K562 (cell line): ENCODE results near the gene ASS1. TPM values are rescaled to one million over a fixed set of nuclear protein-coding genes. Genes with fewer than 3 reads are reported as not detected.

Source experiments
- ATAC-seq: fragments of 200-7000 bp; cut with Tn5 transposase; 3 replicates; pipeline ENCODE4 v1.9.1; 2020; ENCODE audit warnings: moderate library complexity
- BruUV-seq: library from RNA; stranded (reverse); fragments of 400-500 nt; replicated peaks from 2 replicates; lab custom pipeline; 2021; lab: Mats Ljungman, UMichigan
- CTCF ChIA-PET: fragments of 300-600 bp; formaldehyde crosslinking; extraction: SDS; loops from one replicate; lab custom pipeline; 2021; ENCODE audit warnings: low intra/inter-chr PET ratio; lab: Yijun Ruan, JAX
- POLR2A ChIA-PET: fragments of 300-600, 350-650 bp; sonication (Branson Sonifier 250); formaldehyde crosslinking; extraction: SDS; loops from one replicate; lab custom pipeline; 2021; ENCODE audit warnings: antibody characterized with exemption, inconsistent platforms; lab: Yijun Ruan, JAX
- DNase-seq, 4 experiments: peaks; one replicate each; pipeline versions ENCODE4 v3.0.0 to v3.0.0-alpha.2; 2011 to 2018; ENCODE audit warnings: low spot score in 3 of 4, mixed read lengths in 3 of 4; ENCODE audit errors: extremely low read depth in 1 of 4
- FAIRE-seq: peaks from 2 replicates; lab custom pipeline; 2011; peaks lifted over from hg19 to GRCh38; lab: Jason Lieb, UNC
- H2AFZ ChIP-seq: 2 replicates; pipeline ENCODE4 v1.6.0; 2011; ENCODE audit warnings: low read depth, low read length, control low read depth, inconsistent platforms
- H3K27ac ChIP-seq: fragments of 200-600 bp; 3 replicates; pipeline ENCODE4 v1.8.0; 2011; ENCODE audit warnings: low read depth, mild to moderate bottlenecking, control low read depth, inconsistent platforms, low read length, moderate library complexity, mixed read lengths; ENCODE audit errors: extremely low read depth
- H3K27me3 ChIP-seq, 2 experiments: fragments of 300-600 bp in 1 of 2; 2 replicates in 1 of 2; 3 replicates in 1 of 2; pipeline versions ENCODE4 v1.6.0 to v1.8.0; 2011; ENCODE audit warnings: inconsistent platforms in 2 of 2, low read length in 2 of 2, mild to moderate bottlenecking in 1 of 2, mixed read lengths in 1 of 2, moderate library complexity in 1 of 2; ENCODE audit not compliant: control insufficient read depth in 2 of 2, insufficient read depth in 2 of 2
- H3K36me3 ChIP-seq: fragments of 300-600 bp; 3 replicates; pipeline ENCODE4 v1.8.0; 2011; ENCODE audit warnings: mild to moderate bottlenecking, low read length, inconsistent platforms; ENCODE audit not compliant: control insufficient read depth, insufficient read depth
- H3K4me1 ChIP-seq, 2 experiments: fragments of 200-600 bp in 1 of 2; replicated peaks in 1 of 2; 2 replicates in 1 of 2; 3 replicates in 1 of 2; pipeline versions ENCODE4 v1.5.1 to v1.8.0; 2011; ENCODE audit warnings: inconsistent platforms in 2 of 2, low read length in 2 of 2, mild to moderate bottlenecking in 1 of 2, mixed read lengths in 1 of 2, moderate library complexity in 1 of 2; ENCODE audit not compliant: control insufficient read depth in 2 of 2, insufficient read depth in 2 of 2
- H3K4me2 ChIP-seq: 2 replicates; pipeline ENCODE4 v1.6.1; 2011; ENCODE audit warnings: low read length, control low read depth, inconsistent platforms, mixed read lengths; ENCODE audit not compliant: insufficient read depth
- H3K4me3 ChIP-seq: fragments of 200-600 bp; sonication (generic), shearing (Covaris generic); 2 replicates; pipeline ENCODE4 v1.5.1; 2016; ENCODE audit warnings: control low read depth, inconsistent platforms
- H3K79me2 ChIP-seq: fragments of 200-600 bp; 3 replicates; pipeline ENCODE4 v1.8.0; 2011; ENCODE audit warnings: low read length, inconsistent platforms; ENCODE audit not compliant: control insufficient read depth, insufficient read depth
- H3K9ac ChIP-seq, 2 experiments: 2 replicates each; pipeline versions ENCODE4 v1.6.0 to v1.6.1; 2011; ENCODE audit warnings: low read depth in 2 of 2, low read length in 2 of 2, control low read depth in 1 of 2, inconsistent platforms in 1 of 2, mild to moderate bottlenecking in 1 of 2, mixed read lengths in 1 of 2; ENCODE audit not compliant: insufficient read depth in 1 of 2
- H3K9me1 ChIP-seq: one replicate; pipeline ENCODE4 v1.6.0; 2011; ENCODE audit warnings: inconsistent platforms, mild to moderate bottlenecking, low read length, moderate library complexity; ENCODE audit not compliant: control insufficient read depth, insufficient read depth
- H3K9me3 ChIP-seq: replicated peaks from 2 replicates; pipeline ENCODE4 v1.5.1; 2011; ENCODE audit warnings: low read depth, low read length, inconsistent platforms; ENCODE audit not compliant: control insufficient read depth, insufficient read depth
- H4K20me1 ChIP-seq: replicated peaks from 2 replicates; pipeline ENCODE4 v1.6.1; 2011; ENCODE audit warnings: low read length, inconsistent platforms, mixed read lengths; ENCODE audit not compliant: control insufficient read depth, insufficient read depth
- ARID1B ChIP-seq: fragments of 450-650 bp; IDR thresholded peaks from 2 replicates; pipeline ENCODE4 v1.6.1; 2016; ENCODE audit warnings: antibody characterized with exemption, mild to moderate bottlenecking, inconsistent platforms
- DPF2 ChIP-seq: fragments of 450-650 bp; IDR thresholded peaks from 2 replicates; pipeline ENCODE4 v1.6.1; 2016
- ESRRB ChIP-seq: fragments of 250-450 bp; sonication (Bioruptor Pico); IDR thresholded peaks from 2 replicates; pipeline ENCODE4 v1.5.0; 2020; ENCODE audit warnings: mild to moderate bottlenecking, moderate library complexity, borderline replicate concordance
- FIP1L1 ChIP-seq: fragments of 200-400 bp; formaldehyde crosslinking; IDR thresholded peaks from 2 replicates; pipeline ENCODE4 v1.6.1; 2018; ENCODE audit warnings: mild to moderate bottlenecking, low read depth, low read length; ENCODE audit not compliant: poor library complexity, severe bottlenecking
- FUS ChIP-seq: fragments of 200-400 bp; formaldehyde crosslinking; optimal IDR thresholded peaks from 2 replicates; pipeline ENCODE3; 2017; ENCODE audit warnings: low read depth, low read length
- HCFC1 ChIP-seq: IDR thresholded peaks from 2 replicates; pipeline ENCODE4 v1.6.1; 2012; ENCODE audit warnings: low read depth, low read length, improper control_type of control experiment
- HOXB6 ChIP-seq: fragments of 250-450 bp; sonication (Bioruptor Pico); IDR thresholded peaks from 2 replicates; pipeline ENCODE4 v1.5.1; 2022; ENCODE audit warnings: mild to moderate bottlenecking, borderline replicate concordance
- NCOA2 ChIP-seq, 2 experiments: fragments of 450-650 bp; IDR thresholded peaks; 2 replicates each; pipeline ENCODE4 v1.6.1; 2018; ENCODE audit warnings: mild to moderate bottlenecking in 2 of 2, moderate library complexity in 1 of 2; ENCODE audit not compliant: partially characterized antibody in 2 of 2
- NCOA4 ChIP-seq: fragments of 450-650 bp; IDR thresholded peaks from 2 replicates; pipeline ENCODE4 v1.6.1; 2018; ENCODE audit warnings: mild to moderate bottlenecking; ENCODE audit not compliant: partially characterized antibody
- SREBF2 ChIP-seq: sonication (generic); formaldehyde crosslinking; IDR thresholded peaks from 2 replicates; pipeline ENCODE4 v1.4.0; 2020; ENCODE audit warnings: mild to moderate bottlenecking, missing genetic modification reagents
- TAF7 ChIP-seq: fragments of 450-650 bp; IDR thresholded peaks from 2 replicates; pipeline ENCODE4 v1.6.1; 2016; ENCODE audit warnings: missing genetic modification characterization, missing compliant biosample characterization
- TCF15 ChIP-seq: fragments of 250-450 bp; sonication (Bioruptor Pico); IDR thresholded peaks from 2 replicates; pipeline ENCODE4 v1.8.0; 2022; ENCODE audit warnings: moderate library complexity, mild to moderate bottlenecking, inconsistent platforms
- TGIF2 ChIP-seq: sonication (generic); formaldehyde crosslinking; IDR thresholded peaks from 2 replicates; pipeline ENCODE4 v1.8.1; 2022; ENCODE audit warnings: mild to moderate bottlenecking, missing genetic modification reagents, moderate library complexity
- ZNF184 ChIP-seq: sonication (generic); formaldehyde crosslinking; IDR thresholded peaks from 2 replicates; pipeline ENCODE4 v1.5.0; 2020; ENCODE audit warnings: missing genetic modification reagents
- ZNF408 ChIP-seq: fragments of 250-450 bp; sonication (Bioruptor Pico); IDR thresholded peaks from 2 replicates; pipeline ENCODE4 v1.4.0; 2020; ENCODE audit warnings: low read depth, mild to moderate bottlenecking, moderate library complexity
- ZNF444 ChIP-seq: fragments of 250-450 bp; sonication (Bioruptor Pico); IDR thresholded peaks from 2 replicates; pipeline ENCODE4 v1.4.0; 2020; ENCODE audit warnings: mild to moderate bottlenecking, moderate library complexity
- ZNF695 ChIP-seq: fragments of 450-650 bp; formaldehyde crosslinking; IDR thresholded peaks from 2 replicates; pipeline ENCODE4 v1.4.0; 2020; ENCODE audit warnings: mild to moderate bottlenecking, moderate library complexity
- WGBS: fragments of 100-300 bp; shearing (Covaris generic); methylation state at CpG from one replicate; pipeline ENCODE4 v1.1.6; 2016; ENCODE audit warnings: low coverage, mixed read lengths; ENCODE audit not compliant: insufficient coverage; ENCODE audit errors: missing lambda C conversion rate; 5-methylcytosine and 5-hydroxymethylcytosine counted together
- in situ Hi-C: fragments of 300-500 bp; cut with MboI; formaldehyde crosslinking; loops from 4 replicates; pipeline ENCODE4 v1.15.0; 2018; ENCODE audit warnings: inconsistent platforms, mixed read lengths
- intact Hi-C: fragments of 100-400 bp; cut with micrococcal nuclease; formaldehyde crosslinking; loops from 2 replicates; pipeline ENCODE4 v1.14.2; 2022
- polyA plus RNA-seq, 8 experiments: library from polyadenylated mRNA; depleted of rRNA in 4 of 8; stranded (reverse) in 5 of 8; unstranded in 3 of 8; fragments of >200 nt; fragmentation: Nextera tagmentation in 2 of 8; fragmentation: Illumina TruSeq in 1 of 8; extraction: Ambion mirVana in 2 of 8; extraction: Trizol in 1 of 8; gene quantifications; 2 replicates each; pipeline versions ENCODE4 v1.2.1 to v1.2.3, GENCODE V29; 2011 to 2014; ENCODE audit warnings: inconsistent platforms in 1 of 8, missing spikeins in 1 of 8
- total RNA-seq, 7 experiments: library from RNA; depleted of rRNA in 6 of 7; stranded (reverse); fragments of >200 nt in 6 of 7; fragmentation: Illumina TruSeq in 2 of 7; extraction: Trizol in 2 of 7; gene quantifications; 2 replicates each; pipeline versions ENCODE4 v1.2.1 to v1.2.3, GENCODE V29; 2011 to 2021; ENCODE audit warnings: low replicate concordance in 1 of 7
- TF ChIP-seq, protein P1 (sequence below): fragments of 450-650 bp; IDR thresholded peaks from 2 replicates; pipeline ENCODE4 v1.6.1; 2017; ENCODE audit warnings: mild to moderate bottlenecking, moderate library complexity

ASS1 gene
- total and polyA plus RNA-seq, 9 of the 15 experiments (the other 6 are each of a cell fraction or from before 2014, with no cell fraction given) = 1.5 to 5.7 (median 3.7) TPM

DNA sequence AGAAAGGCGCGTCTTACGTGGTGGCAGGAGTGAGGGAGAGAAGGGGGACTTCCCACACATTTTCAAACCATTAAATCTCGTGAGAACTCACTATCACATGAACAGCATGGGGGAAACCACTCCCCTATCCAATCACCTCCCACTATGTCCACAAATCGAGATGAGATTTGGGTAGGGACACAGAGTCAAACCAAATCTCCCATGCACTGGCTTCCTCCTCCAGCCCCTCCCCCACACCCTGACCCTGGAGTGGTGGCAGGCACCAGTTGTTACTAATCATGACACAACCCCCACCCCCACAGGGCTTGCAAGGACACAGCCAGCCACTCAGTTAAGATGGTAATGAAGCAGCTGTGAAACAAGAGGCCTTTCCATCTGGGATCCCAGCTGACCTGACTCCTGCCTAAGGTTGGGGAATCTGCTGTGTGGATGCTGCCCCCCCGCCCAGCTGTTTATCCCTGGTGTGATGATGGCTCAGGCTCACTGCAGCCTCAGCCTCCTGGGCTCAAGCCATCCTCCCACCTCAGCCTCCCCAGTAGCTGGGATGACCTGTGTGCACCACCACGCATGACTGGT lies 77.6 kb downstream of the ASS1 start (continued):
- TF ChIP-seq TAF7 (no peak), ZNF444 (no peak)
- TF ChIP-seq, protein P1, sequence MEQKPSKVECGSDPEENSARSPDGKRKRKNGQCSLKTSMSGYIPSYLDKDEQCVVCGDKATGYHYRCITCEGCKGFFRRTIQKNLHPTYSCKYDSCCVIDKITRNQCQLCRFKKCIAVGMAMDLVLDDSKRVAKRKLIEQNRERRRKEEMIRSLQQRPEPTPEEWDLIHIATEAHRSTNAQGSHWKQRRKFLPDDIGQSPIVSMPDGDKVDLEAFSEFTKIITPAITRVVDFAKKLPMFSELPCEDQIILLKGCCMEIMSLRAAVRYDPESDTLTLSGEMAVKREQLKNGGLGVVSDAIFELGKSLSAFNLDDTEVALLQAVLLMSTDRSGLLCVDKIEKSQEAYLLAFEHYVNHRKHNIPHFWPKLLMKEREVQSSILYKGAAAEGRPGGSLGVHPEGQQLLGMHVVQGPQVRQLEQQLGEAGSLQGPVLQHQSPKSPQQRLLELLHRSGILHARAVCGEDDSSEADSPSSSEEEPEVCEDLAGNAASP = peak; percentile 55; the same call in 1 of the 2 replicates
- TF ChIP-seq, all 486 proteins: peak for 13

DNA sequence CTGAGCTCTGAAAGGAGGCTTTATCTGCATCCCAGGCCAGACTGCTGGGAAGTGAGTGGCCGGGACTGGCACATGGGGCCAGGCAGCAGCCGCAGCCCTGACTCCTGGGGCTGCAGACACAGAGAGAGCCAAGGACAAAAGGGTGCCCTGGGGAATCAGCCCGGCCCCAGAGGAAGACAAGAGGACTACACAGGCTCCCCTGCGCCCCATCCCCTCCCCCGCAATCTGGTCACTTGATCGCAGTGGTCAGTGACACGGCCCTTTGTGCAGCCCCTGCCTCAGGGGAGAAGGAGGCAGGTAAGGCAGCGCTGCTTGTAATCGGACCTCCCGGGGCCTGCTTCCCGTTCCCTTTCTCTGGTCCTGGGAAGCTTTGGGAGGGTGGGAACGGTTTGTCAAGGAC lies 79.2 kb downstream of the ASS1 start:
- Histone ChIP-seq H2AFZ (no peak overlapping the region), H3K4me1 (peaks cover 0 to 40% of the 10 kb centered on the region in 2 experiments; a peak in 3 of 5 replicates), H3K9me3 (no peaks in the 10 kb centered on the region), H4K20me1 (no peaks in the 10 kb centered on the region), H3K79me2 (no peaks in the 10 kb centered on the region), H3K4me3 (no peak overlapping the region), H3K27ac (no peak overlapping the region), H3K9me1 (no peaks in the 10 kb centered on the region), H3K4me2 (no peak overlapping the region), H3K36me3 (no peaks in the 10 kb centered on the region), H3K9ac (peak overlapping the region in 1 of 2 experiments; percentile 56; a peak in 1 of 4 replicates), H3K27me3 (no peaks in the 10 kb centered on the region)
- ATAC-seq = peak; percentile 18; the same call in 2 of the 3 replicates
- in situ Hi-C loops (no loop called here), intact Hi-C loops (no loop called here)
- DNase-seq = peak in 1 of 4 experiments; percentile 25
- BruUV-seq = no TSS peak
- FAIRE-seq = no peak
- POLR2A ChIA-PET = no interaction called here
- CTCF ChIA-PET = interaction anchor here (0.5 kb wide), 1 partner anchor 367 kb away, joined by 3 read pairs; no protein-coding TSS in a partner anchor
- WGBS = 43% methylated on average over 9 of the region's 12 CpGs
- TF ChIP-seq ZNF184 (CRISPR knock-in tag) = no peak
- TF ChIP-seq FUS = no peak
- TF ChIP-seq HCFC1 = no peak
- TF ChIP-seq TCF15 = no peak
- TF ChIP-seq ARID1B = no peak
- TF ChIP-seq ESRRB (CRISPR knock-in tag) = no peak
- no peak for TF ChIP-seq ZNF695 (CRISPR knock-in tag)
- TF ChIP-seq NCOA2 (IDR thresholded peaks at IDR 0.05; ENCODE audit: partially characterized antibody in 2 of 2) = no peak
- no peak for TF ChIP-seq FIP1L1
- TF ChIP-seq HOXB6 (CRISPR knock-in tag) = no peak
- no peak for TF ChIP-seq ZNF408 (CRISPR knock-in tag)
- no peak for TF ChIP-seq TGIF2 (CRISPR knock-in tag)
- no peak for TF ChIP-seq NCOA4
- no peak for TF ChIP-seq SREBF2 (CRISPR knock-in tag)
- no peak for TF ChIP-seq DPF2
- TF ChIP-seq, all 486 proteins: peak for 0
